Suprapubic skin (tissue), 4 donors: ENCODE data around the gene SRM.
A peak's percentile ranks its signal among the peaks of the same experiment; 100 is the strongest.

Source experiments
- CTCF ChIP-seq, 2 donors: fragments of 200-600 bp in 1 of 2; fragments of 450-650 bp in 1 of 2; sonication (generic) in 1 of 2; IDR thresholded peaks; one replicate each; pipeline ENCODE4 v1.5.1; 2016 to 2019; ENCODE audit warnings: antibody characterized with exemption in 2 of 2, mild to moderate bottlenecking in 1 of 2, moderate library complexity in 1 of 2
- POLR2A ChIP-seq, 2 donors: fragments of 450-650 bp; IDR thresholded peaks; one replicate each; pipeline ENCODE4 v1.6.1; 2017; ENCODE audit warnings: antibody characterized with exemption in 2 of 2, mild to moderate bottlenecking in 2 of 2, moderate library complexity in 2 of 2
- POLR2AphosphoS5 ChIP-seq, 3 donors: sonication (generic); formaldehyde crosslinking; IDR thresholded peaks; one replicate each; pipeline ENCODE4 v1.6.1; 2017; ENCODE audit warnings: antibody characterized with exemption in 3 of 3

DNA sequence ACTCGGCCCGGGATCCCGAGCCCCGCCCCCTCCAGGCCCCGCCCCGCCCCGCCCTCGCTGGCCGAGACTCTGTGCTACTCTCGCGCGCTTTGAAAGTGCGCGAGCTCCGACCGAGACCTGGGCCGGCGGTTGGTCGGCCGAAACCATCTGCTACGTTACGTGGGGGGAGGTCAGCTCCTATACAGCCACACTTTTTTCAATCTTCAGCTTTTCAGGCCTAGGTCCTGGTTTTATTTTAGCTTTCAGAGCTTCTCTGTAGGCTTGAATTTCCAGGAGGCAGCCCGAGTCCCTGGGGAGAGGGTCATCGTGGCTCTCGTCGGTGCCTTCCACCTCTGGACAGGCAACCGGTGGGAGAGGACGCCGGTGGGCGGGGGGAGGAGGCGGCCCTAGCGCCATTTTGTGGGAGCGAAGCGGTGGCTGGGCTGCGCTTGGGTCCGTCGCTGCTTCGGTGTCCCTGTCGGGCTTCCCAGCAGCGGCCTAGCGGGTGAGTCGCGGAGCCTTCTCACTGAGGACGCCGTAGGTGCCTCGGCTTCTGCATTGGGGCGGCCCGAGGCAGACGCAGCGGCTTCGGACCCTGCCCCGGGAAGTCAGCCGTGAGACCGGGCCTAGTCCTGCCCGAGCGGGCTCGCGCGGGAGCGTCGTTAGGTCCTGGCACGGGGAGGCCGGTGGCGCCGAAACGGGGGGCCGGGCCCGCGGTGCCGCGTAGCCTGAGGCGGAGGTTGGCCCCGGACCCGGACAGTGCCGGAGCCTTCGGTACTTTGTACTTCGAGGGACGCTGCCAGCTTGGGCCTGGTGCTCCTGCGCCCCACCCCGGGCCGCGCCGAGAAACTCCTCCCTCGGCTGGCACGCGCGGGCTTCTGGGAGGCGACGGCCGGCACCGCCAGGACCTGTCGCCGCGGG lies 47.3 kb downstream of the SRM start, which contains the start of gene TARDBP:
- no peak for TF ChIP-seq CTCF (IDR thresholded peaks at IDR 0.05)
- peak; percentile 76 to 95 (median 84) for TF ChIP-seq POLR2AphosphoS5 (IDR thresholded peaks at IDR 0.05)
- TF ChIP-seq POLR2A (IDR thresholded peaks at IDR 0.05) = peak; percentile 85 to 96
